ENCODE measurements around the gene SYNPO. TPM values are rescaled to one million over a fixed set of nuclear protein-coding genes. Genes with fewer than 3 reads are reported as not detected.

Gene SYNPO
- polyA plus RNA-seq, 1 donor from 2014 or later, result not detected

DNA sequence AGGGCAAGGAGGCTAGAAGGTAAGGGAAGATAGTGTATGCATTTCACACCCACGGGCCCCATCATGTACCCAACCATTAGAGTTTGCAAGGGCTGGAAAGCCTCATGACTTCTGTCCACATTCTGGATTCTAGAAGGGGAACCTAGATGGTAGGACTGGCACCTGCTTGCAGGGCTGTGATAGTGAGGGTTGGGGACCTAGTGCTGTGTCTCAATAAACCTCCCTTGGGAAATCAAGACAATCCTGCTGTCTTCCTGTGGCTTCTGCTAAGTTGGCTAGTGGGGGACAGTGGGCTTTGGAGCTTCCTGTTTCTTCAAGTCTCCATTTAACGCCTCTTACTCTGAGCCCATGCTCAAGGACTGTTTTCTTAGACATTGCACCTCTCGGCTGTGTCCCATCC lies 43.6 kb upstream of the SYNPO start:
- Histone ChIP-seq H3K36me3 (ENCODE audit: insufficient read depth, low read length) (no peaks in the 10 kb centered on the region), H3K4me2 (ENCODE audit: low read length) (no peak overlapping the region), H3K4me3 (ENCODE audit: low read length) (no peak overlapping the region), H4K20me1 (ENCODE audit: insufficient read depth) (no peaks in the 10 kb centered on the region), H3K27ac (ENCODE audit: low read length) (no peak overlapping the region), H3K27me3 (ENCODE audit: insufficient read depth, low read depth, low read length) (no peaks in the 10 kb centered on the region), H3K9me3 (ENCODE audit: low read length) (no peaks in the 10 kb centered on the region), H2AFZ (ENCODE audit: low read depth, low read length) (no peak overlapping the region), H3K9me2 (ENCODE audit: insufficient read depth, low read length) (no peaks in the 10 kb centered on the region), H3F3A (ENCODE audit: insufficient read depth, low read length, poor library complexity, severe bottlenecking) (no peaks in the 10 kb centered on the region), H3K9ac (ENCODE audit: low read length) (no peak overlapping the region), H3K79me2 (replicated peaks; ENCODE audit: insufficient read depth, low read length) (no peaks in the 10 kb centered on the region)
- TF ChIP-seq EP300 (conservative IDR thresholded peaks at IDR 0.05; ENCODE audit: poor library complexity, severe bottlenecking) (no peak), TAF1 (IDR thresholded peaks at IDR 0.05; ENCODE audit: low read depth) (no peak), SMC3 (conservative IDR thresholded peaks at IDR 0.05; ENCODE audit: poor library complexity) (no peak), EZH2 (IDR thresholded peaks at IDR 0.05; ENCODE audit: borderline replicate concordance, insufficient read depth, low read length, poor library complexity, severe bottlenecking) (no peak), RAD21 (conservative IDR thresholded peaks at IDR 0.05) (no peak)

DNA sequence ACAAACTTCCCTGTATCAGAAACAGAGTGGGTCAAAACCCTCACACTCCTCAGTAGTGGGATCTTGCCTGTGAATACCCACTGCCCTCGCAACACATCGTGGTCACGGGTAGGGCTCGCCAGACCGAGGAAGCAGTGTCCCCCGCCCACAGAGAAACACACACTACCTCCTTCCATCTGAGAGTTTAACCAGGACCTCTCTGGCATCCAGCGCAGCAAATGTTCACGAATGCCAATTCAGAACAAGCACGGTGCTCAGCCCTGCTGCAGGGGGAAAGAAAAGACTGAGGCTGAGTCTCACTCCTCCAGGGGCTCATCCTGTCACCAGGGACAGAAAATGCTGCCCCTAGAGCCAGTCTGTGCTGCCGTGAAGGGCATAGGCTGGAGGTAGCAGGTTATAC lies 42.5 kb upstream of the SYNPO start:
- H3K9ac ChIP-seq (ENCODE audit: low read length), result no peak overlapping the region
- H2AFZ ChIP-seq (ENCODE audit: low read depth, low read length), result no peak overlapping the region
- H3K27ac ChIP-seq (ENCODE audit: low read length), result no peak overlapping the region
- no peaks in the 10 kb centered on the region for H4K20me1 ChIP-seq (ENCODE audit: insufficient read depth)
- no peaks in the 10 kb centered on the region for H3K9me3 ChIP-seq (ENCODE audit: low read length)
- no peaks in the 10 kb centered on the region for H3K79me2 ChIP-seq (replicated peaks; ENCODE audit: insufficient read depth, low read length)
- H3F3A ChIP-seq (ENCODE audit: insufficient read depth, low read length, poor library complexity, severe bottlenecking), result no peaks in the 10 kb centered on the region
- H3K9me2 ChIP-seq (ENCODE audit: insufficient read depth, low read length), result no peaks in the 10 kb centered on the region
- TF ChIP-seq, protein P1, sequence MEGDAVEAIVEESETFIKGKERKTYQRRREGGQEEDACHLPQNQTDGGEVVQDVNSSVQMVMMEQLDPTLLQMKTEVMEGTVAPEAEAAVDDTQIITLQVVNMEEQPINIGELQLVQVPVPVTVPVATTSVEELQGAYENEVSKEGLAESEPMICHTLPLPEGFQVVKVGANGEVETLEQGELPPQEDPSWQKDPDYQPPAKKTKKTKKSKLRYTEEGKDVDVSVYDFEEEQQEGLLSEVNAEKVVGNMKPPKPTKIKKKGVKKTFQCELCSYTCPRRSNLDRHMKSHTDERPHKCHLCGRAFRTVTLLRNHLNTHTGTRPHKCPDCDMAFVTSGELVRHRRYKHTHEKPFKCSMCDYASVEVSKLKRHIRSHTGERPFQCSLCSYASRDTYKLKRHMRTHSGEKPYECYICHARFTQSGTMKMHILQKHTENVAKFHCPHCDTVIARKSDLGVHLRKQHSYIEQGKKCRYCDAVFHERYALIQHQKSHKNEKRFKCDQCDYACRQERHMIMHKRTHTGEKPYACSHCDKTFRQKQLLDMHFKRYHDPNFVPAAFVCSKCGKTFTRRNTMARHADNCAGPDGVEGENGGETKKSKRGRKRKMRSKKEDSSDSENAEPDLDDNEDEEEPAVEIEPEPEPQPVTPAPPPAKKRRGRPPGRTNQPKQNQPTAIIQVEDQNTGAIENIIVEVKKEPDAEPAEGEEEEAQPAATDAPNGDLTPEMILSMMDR (IDR thresholded peaks at IDR 0.05; ENCODE audit: poor library complexity, severe bottlenecking), result no peak
- TF ChIP-seq SMC3 (conservative IDR thresholded peaks at IDR 0.05; ENCODE audit: poor library complexity) (no peak), POLR2AphosphoS5 (IDR thresholded peaks at IDR 0.05) (no peak), TAF1 (IDR thresholded peaks at IDR 0.05; ENCODE audit: low read depth) (no peak), MXI1 (conservative IDR thresholded peaks at IDR 0.05; ENCODE audit: poor library complexity, severe bottlenecking) (no peak), EP300 (conservative IDR thresholded peaks at IDR 0.05; ENCODE audit: poor library complexity, severe bottlenecking) (no peak), EZH2 (IDR thresholded peaks at IDR 0.05; ENCODE audit: borderline replicate concordance, insufficient read depth, low read length, poor library complexity, severe bottlenecking) (no peak), RAD21 (conservative IDR thresholded peaks at IDR 0.05) (no peak)
- TF ChIP-seq, protein P2, sequence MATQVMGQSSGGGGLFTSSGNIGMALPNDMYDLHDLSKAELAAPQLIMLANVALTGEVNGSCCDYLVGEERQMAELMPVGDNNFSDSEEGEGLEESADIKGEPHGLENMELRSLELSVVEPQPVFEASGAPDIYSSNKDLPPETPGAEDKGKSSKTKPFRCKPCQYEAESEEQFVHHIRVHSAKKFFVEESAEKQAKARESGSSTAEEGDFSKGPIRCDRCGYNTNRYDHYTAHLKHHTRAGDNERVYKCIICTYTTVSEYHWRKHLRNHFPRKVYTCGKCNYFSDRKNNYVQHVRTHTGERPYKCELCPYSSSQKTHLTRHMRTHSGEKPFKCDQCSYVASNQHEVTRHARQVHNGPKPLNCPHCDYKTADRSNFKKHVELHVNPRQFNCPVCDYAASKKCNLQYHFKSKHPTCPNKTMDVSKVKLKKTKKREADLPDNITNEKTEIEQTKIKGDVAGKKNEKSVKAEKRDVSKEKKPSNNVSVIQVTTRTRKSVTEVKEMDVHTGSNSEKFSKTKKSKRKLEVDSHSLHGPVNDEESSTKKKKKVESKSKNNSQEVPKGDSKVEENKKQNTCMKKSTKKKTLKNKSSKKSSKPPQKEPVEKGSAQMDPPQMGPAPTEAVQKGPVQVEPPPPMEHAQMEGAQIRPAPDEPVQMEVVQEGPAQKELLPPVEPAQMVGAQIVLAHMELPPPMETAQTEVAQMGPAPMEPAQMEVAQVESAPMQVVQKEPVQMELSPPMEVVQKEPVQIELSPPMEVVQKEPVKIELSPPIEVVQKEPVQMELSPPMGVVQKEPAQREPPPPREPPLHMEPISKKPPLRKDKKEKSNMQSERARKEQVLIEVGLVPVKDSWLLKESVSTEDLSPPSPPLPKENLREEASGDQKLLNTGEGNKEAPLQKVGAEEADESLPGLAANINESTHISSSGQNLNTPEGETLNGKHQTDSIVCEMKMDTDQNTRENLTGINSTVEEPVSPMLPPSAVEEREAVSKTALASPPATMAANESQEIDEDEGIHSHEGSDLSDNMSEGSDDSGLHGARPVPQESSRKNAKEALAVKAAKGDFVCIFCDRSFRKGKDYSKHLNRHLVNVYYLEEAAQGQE (IDR thresholded peaks at IDR 0.05; ENCODE audit: borderline replicate concordance), result no peak
- no peaks in the 10 kb centered on the region for H3K27me3 ChIP-seq (ENCODE audit: insufficient read depth, low read depth, low read length)
- no peak overlapping the region for H3K4me3 ChIP-seq (ENCODE audit: low read length)
- no peak overlapping the region for H3K4me2 ChIP-seq (ENCODE audit: low read length)
- H3K36me3 ChIP-seq (ENCODE audit: insufficient read depth, low read length), result no peaks in the 10 kb centered on the region

All from neural cell (in vitro differentiated cells).